Activated CD4-positive, alpha-beta memory T cell treated with anti-CD3 and anti-CD28 coated beads for 36 hours (primary cell): Measurements from ENCODE around the gene TANC1. TPM values are rescaled to one million over a fixed set of nuclear protein-coding genes. Genes with fewer than 3 reads are reported as not detected.

Experiments used
- CTCF ChIA-PET: fragments of 350-600 bp; sonication (Branson Sonifier 250); formaldehyde crosslinking; loops from one replicate; lab custom pipeline; 2021; ENCODE audit warnings: antibody characterized with exemption, inconsistent platforms; lab: Charles Lee
- POLR2A ChIA-PET: fragments of 350-600 bp; sonication (Branson Sonifier 250); formaldehyde crosslinking; loops from one replicate; lab custom pipeline; 2021; ENCODE audit warnings: antibody characterized with exemption; lab: Charles Lee
- DNase-seq: peaks from one replicate; pipeline ENCODE4 v3.0.0-alpha.2; 2020
- H3K27ac Mint-ChIP-seq: one replicate; pipeline ENCODE4 v1.8.0; 2021; ENCODE audit warnings: mixed read lengths
- H3K27me3 Mint-ChIP-seq: one replicate; pipeline ENCODE4 v1.8.0; 2021; ENCODE audit warnings: mixed read lengths
- H3K36me3 Mint-ChIP-seq: one replicate; pipeline ENCODE4 v1.8.0; 2021; ENCODE audit warnings: mixed read lengths
- H3K4me1 Mint-ChIP-seq: one replicate; pipeline ENCODE4 v1.8.0; 2021; ENCODE audit warnings: low read depth, mixed read lengths
- H3K4me3 Mint-ChIP-seq: one replicate; pipeline ENCODE4 v1.8.0; 2021; ENCODE audit warnings: mild to moderate bottlenecking, mixed read lengths
- H3K9me3 Mint-ChIP-seq: one replicate; pipeline ENCODE4 v1.8.0; 2021; ENCODE audit warnings: mixed read lengths
- intact Hi-C: fragments of 100-400 bp; cut with micrococcal nuclease; formaldehyde crosslinking; loops from one replicate; pipeline ENCODE4 v1.15.1; 2023
- total RNA-seq, 2 experiments: library from RNA; stranded (reverse); gene quantifications; one replicate each; pipeline ENCODE4 v1.2.3, GENCODE V29; 2021

Gene TANC1
- total RNA-seq, 2 experiments from 2014 or later = 0.63 to 0.86 TPM

DNA sequence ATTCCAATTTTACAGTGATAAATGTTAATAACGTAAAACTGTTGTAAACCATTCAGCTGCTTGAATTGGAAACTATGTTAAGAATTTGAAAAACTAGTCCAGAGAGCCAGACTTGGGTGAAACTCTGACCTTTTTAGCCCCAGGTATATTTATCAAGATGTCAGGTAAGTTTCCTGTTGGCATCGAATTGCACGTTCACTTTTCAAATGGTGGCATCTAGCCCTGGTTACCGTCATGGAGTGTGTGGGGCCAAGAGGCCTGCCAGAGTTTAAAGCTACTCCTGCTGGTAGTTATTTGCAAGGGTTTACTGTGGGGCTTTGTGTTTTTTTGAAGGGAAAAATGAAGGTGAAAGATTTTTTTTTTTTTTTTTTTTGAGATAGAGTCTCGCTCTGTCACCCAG, 208.1 kb downstream of the TANC1 start:
- Mint-ChIP-seq H3K36me3 (no peaks in the 10 kb centered on the region), H3K27me3 (no peaks in the 10 kb centered on the region), H3K4me3 (no peak overlapping the region), H3K27ac (no peak overlapping the region), H3K9me3 (no peaks in the 10 kb centered on the region), H3K4me1 (no peaks in the 10 kb centered on the region)
- POLR2A ChIA-PET = no interaction called here
- intact Hi-C loops = no loop called here
- CTCF ChIA-PET = interaction anchor here (1.0 kb wide), 1 partner anchor 745 kb away, joined by 3 read pairs; no protein-coding TSS in a partner anchor
- DNase-seq = no peak

DNA sequence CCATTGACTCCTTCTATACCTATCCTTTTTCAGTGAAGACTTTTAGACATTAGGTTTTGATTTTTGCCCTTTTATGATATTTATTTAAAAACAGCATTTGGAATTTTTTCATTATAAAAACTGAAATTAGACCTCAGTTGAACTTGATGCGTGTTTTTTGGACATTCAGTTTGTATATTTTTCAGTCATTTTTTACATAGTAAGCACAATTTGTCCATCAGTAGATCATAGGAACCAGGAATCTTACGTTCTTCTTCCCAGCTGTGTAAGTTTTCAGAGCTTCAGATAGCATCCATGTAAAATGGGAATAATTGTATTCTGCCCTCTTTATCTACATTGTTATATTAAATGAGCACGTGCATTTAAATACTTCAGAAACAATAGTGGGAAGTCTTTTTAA, 208.9 kb downstream of the TANC1 start:
- Mint-ChIP-seq H3K27me3 (no peaks in the 10 kb centered on the region), H3K4me1 (no peaks in the 10 kb centered on the region), H3K27ac (no peak overlapping the region), H3K9me3 (no peaks in the 10 kb centered on the region), H3K36me3 (no peaks in the 10 kb centered on the region), H3K4me3 (no peak overlapping the region)
- intact Hi-C loops = no loop called here
- no peak for DNase-seq
- POLR2A ChIA-PET = no interaction called here
- CTCF ChIA-PET = no interaction called here

DNA sequence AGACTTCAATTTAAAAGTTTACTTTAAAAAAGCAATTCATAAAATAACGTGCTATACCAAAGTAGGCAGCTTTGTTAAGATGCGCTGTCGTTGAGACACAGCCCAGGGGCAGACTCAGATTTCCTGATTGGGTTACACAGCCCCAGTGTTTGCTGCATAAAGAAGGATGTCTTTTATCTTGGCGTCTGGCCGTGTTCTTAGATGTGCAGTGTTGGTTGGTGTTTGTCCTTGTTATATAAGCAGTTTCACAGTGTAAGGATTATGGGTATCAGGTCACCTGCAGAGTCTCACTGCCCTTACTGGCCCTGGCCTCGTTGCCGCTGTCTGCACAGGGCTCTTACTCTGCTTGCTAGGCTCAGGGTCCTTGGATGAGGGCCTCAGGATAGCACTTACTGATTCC, 209.5 kb downstream of the TANC1 start:
- CTCF ChIA-PET = no interaction called here
- intact Hi-C loops = no loop called here
- H3K4me3 Mint-ChIP-seq = no peak overlapping the region
- H3K4me1 Mint-ChIP-seq = no peaks in the 10 kb centered on the region
- no peaks in the 10 kb centered on the region for H3K9me3 Mint-ChIP-seq
- no peak for DNase-seq
- H3K36me3 Mint-ChIP-seq = no peaks in the 10 kb centered on the region
- POLR2A ChIA-PET = no interaction called here
- no peak overlapping the region for H3K27ac Mint-ChIP-seq
- no peaks in the 10 kb centered on the region for H3K27me3 Mint-ChIP-seq

DNA sequence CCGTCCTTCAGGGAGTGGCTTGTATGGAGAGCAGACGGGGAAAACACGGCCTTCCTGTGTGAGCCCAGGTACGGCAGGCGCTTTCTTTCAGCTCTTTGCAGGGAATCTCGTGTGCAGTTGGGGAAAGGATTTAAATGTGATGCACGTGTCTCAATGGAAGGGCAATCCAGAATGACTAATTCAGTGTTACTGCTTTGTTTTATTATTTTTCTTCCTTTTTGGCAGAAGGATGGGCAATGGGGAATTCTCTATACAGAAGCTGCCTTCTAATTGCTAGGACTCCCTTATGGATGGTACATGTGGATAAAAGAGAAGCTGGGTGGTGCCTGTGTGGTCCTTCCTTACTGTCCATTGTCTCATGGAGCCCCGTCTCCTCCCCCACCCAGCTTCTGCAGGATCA, 210.7 kb downstream of the TANC1 start:
- Mint-ChIP-seq H3K4me1 (no peaks in the 10 kb centered on the region), H3K27ac (no peak overlapping the region), H3K9me3 (no peaks in the 10 kb centered on the region), H3K36me3 (no peaks in the 10 kb centered on the region), H3K27me3 (no peaks in the 10 kb centered on the region), H3K4me3 (no peak overlapping the region)
- CTCF ChIA-PET = no interaction called here
- intact Hi-C loops = no loop called here
- DNase-seq = no peak
- POLR2A ChIA-PET = no interaction called here

DNA sequence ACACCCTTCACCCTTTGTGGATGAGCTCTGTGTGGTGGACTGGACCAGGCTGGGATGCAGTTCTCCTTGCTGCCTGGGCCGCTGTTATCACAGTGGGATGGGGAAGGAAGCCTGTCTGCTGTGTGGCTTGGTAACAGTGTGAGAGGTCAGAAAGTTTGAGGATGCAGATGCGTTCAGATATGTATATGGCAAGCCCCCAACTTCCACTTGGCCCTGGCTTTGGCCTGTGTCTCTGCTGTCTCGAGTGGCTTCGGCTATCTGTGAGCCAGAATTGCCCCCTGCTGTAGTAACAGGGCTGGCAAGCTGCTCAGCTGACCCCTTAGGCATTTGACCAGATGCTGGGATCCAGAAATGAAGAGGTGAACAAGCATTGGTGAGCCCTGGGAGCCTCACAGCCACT, 211.3 kb downstream of the TANC1 start:
- POLR2A ChIA-PET = no interaction called here

GRCh38 chr2:159183346-159183745, 214.9 kb downstream of the TANC1 start:
- H3K36me3 Mint-ChIP-seq = no peaks in the 10 kb centered on the region
- ChIA-PET POLR2A (no interaction called here), CTCF (no interaction called here)
- H3K27ac Mint-ChIP-seq = no peak overlapping the region
- no peaks in the 10 kb centered on the region for H3K9me3 Mint-ChIP-seq
- DNase-seq = no peak
- no peaks in the 10 kb centered on the region for H3K4me1 Mint-ChIP-seq
- H3K27me3 Mint-ChIP-seq = no peaks in the 10 kb centered on the region
- no peak overlapping the region for H3K4me3 Mint-ChIP-seq
- intact Hi-C loops = no loop called here

More for the DNA sequence above, 211.3 kb downstream of the TANC1 start:
- CTCF ChIA-PET = no interaction called here
- Mint-ChIP-seq H3K9me3 (no peaks in the 10 kb centered on the region), H3K4me1 (no peaks in the 10 kb centered on the region), H3K36me3 (no peaks in the 10 kb centered on the region), H3K27me3 (no peaks in the 10 kb centered on the region), H3K27ac (no peak overlapping the region), H3K4me3 (no peak overlapping the region)
- DNase-seq = no peak
- intact Hi-C loops = no loop called here

- Mint-ChIP-seq H3K27me3 (no peaks in the 10 kb centered on the region), H3K4me1 (no peaks in the 10 kb centered on the region), H3K9me3 (no peaks in the 10 kb centered on the region), H3K27ac (no peak overlapping the region), H3K36me3 (no peaks in the 10 kb centered on the region), H3K4me3 (no peak overlapping the region)
- CTCF ChIA-PET = no interaction called here
- no peak for DNase-seq
- intact Hi-C loops = no loop called here
- POLR2A ChIA-PET = no interaction called here
These were observed 217.1 kb downstream of the TANC1 start for GRCh38 chr2:159185401-159186130.

DNA sequence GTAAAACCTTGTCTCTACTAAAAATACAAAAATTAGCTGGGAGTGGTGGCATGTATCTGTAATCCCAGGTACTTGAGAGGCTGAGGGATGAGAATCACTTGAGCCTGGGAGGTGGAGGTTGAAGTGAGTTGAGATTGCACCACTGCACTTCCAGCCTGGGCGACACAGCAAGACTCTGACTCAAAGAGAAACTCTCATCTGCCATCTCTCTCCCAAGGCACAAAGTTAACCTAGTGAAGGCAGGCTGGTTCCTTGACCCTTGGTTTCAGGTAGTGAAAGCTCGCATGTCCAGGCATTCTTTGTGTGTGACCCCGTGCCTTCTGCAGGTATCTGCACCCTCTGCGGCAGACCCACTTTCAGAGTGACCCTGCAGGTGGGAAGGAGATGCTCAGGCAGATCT, 218.0 kb downstream of the TANC1 start:
- ChIA-PET CTCF (no interaction called here), POLR2A (no interaction called here)
- H3K36me3 Mint-ChIP-seq = no peaks in the 10 kb centered on the region
- no peak overlapping the region for H3K4me3 Mint-ChIP-seq
- intact Hi-C loops = no loop called here
- H3K27ac Mint-ChIP-seq = no peak overlapping the region
- DNase-seq = no peak
- H3K27me3 Mint-ChIP-seq = no peaks in the 10 kb centered on the region
- H3K9me3 Mint-ChIP-seq = no peaks in the 10 kb centered on the region
- H3K4me1 Mint-ChIP-seq = no peaks in the 10 kb centered on the region

GRCh38 chr2:159187106-159187505, 218.7 kb downstream of the TANC1 start:
- DNase-seq = no peak
- CTCF ChIA-PET = no interaction called here
- Mint-ChIP-seq H3K27me3 (no peaks in the 10 kb centered on the region), H3K36me3 (no peaks in the 10 kb centered on the region), H3K27ac (no peak overlapping the region), H3K4me1 (no peaks in the 10 kb centered on the region), H3K4me3 (no peak overlapping the region), H3K9me3 (no peaks in the 10 kb centered on the region)
- intact Hi-C loops = no loop called here
- POLR2A ChIA-PET = no interaction called here

- DNase-seq = no peak
- POLR2A ChIA-PET = no interaction called here
These were observed 220.0 kb downstream of the TANC1 start for GRCh38 chr2:159188449-159188848.

DNA sequence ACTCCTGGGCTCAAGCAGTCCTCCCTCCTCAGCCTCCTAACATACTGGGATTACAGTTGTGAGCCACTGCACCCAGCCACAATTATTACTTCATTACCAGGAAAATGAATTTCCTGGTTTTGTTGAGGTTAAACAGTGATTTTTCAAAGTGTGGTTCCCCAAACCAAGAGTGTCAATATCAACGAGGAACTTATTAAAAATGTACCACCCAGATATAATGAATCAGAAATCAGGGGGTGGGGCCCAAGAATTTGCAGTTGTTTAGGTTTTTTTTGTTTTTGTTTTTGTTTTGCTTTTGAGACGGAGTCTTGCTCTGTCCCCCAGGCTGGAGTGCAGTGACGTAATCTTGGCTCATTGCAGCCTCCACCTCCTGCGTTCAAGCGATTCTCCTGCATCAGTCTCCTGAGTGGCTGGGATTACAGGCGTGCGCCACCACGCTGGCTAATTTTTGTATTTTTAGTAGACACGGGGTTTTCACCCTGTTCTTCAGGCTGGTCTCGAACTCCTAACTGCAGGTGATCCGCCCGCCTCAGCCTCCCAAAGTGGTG, 224.0 kb downstream of the TANC1 start:
- Mint-ChIP-seq H3K36me3 (no peaks in the 10 kb centered on the region), H3K27me3 (no peaks in the 10 kb centered on the region), H3K9me3 (no peaks in the 10 kb centered on the region), H3K4me1 (no peaks in the 10 kb centered on the region), H3K4me3 (no peak overlapping the region), H3K27ac (no peak overlapping the region)
- intact Hi-C loops = no loop called here
- no peak for DNase-seq
- ChIA-PET CTCF (no interaction called here), POLR2A (no interaction called here)

More at GRCh38 chr2:159188449-159188848, 220.0 kb downstream of the TANC1 start:
- H3K27me3 Mint-ChIP-seq = no peaks in the 10 kb centered on the region
- no peak overlapping the region for H3K4me3 Mint-ChIP-seq
- H3K4me1 Mint-ChIP-seq = no peaks in the 10 kb centered on the region
- intact Hi-C loops = no loop called here
- H3K36me3 Mint-ChIP-seq = no peaks in the 10 kb centered on the region
- no peak overlapping the region for H3K27ac Mint-ChIP-seq
- CTCF ChIA-PET = no interaction called here
- no peaks in the 10 kb centered on the region for H3K9me3 Mint-ChIP-seq

DNA sequence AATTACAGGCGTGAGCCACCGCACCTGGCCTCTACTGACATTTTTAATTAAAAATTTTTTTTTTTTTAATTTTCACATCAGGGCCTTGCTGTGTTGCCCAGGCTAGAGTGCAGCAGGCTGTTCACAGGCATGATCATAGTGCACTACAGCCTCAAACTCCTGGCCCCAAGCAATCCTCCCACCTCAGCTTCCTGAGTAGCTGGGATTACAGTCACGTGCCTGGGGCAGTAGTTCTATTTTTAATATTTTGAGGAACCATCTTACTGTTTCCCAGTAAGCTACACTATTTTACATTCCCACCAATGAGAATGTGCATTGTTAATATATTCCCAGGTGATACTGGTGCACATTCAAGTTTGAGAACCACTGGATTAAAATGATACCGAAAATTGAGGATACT, 225.4 kb downstream of the TANC1 start:
- DNase-seq = no peak
- Mint-ChIP-seq H3K4me3 (no peak overlapping the region), H3K36me3 (no peaks in the 10 kb centered on the region), H3K9me3 (no peaks in the 10 kb centered on the region), H3K27me3 (no peaks in the 10 kb centered on the region), H3K4me1 (no peaks in the 10 kb centered on the region), H3K27ac (no peak overlapping the region)
- intact Hi-C loops = no loop called here
- CTCF ChIA-PET = no interaction called here
- POLR2A ChIA-PET = no interaction called here

GRCh38 chr2:159194241-159194640, 225.8 kb downstream of the TANC1 start:
- no peaks in the 10 kb centered on the region for H3K27me3 Mint-ChIP-seq
- ChIA-PET CTCF (no interaction called here), POLR2A (no interaction called here)
- H3K27ac Mint-ChIP-seq = no peak overlapping the region
- intact Hi-C loops = no loop called here
- no peaks in the 10 kb centered on the region for H3K4me1 Mint-ChIP-seq
- H3K4me3 Mint-ChIP-seq = no peak overlapping the region
- DNase-seq = no peak
- no peaks in the 10 kb centered on the region for H3K36me3 Mint-ChIP-seq
- H3K9me3 Mint-ChIP-seq = no peaks in the 10 kb centered on the region
